ENCODE data around the gene LYPD8.

DNA sequence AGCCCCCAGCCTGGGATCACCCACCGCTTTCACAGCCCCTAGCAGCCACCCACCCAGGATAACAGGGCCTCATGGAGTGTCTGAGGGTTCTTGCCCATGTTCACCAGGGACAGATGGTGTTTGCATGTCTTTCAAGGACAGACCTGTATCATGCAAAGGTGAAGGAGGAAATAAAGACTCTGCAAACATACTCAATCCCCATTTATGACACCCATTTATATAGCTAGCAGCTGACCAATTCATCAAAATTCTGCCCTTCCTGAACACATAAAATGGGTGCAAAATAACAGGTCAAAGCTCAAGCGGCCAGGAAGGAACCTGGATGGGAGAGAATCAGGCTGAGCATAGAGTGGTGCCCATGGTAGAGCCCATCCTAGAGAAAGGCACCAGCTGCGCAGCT is 32.8 kb upstream of the LYPD8 start:
- TF ChIP-seq, protein P1, sequence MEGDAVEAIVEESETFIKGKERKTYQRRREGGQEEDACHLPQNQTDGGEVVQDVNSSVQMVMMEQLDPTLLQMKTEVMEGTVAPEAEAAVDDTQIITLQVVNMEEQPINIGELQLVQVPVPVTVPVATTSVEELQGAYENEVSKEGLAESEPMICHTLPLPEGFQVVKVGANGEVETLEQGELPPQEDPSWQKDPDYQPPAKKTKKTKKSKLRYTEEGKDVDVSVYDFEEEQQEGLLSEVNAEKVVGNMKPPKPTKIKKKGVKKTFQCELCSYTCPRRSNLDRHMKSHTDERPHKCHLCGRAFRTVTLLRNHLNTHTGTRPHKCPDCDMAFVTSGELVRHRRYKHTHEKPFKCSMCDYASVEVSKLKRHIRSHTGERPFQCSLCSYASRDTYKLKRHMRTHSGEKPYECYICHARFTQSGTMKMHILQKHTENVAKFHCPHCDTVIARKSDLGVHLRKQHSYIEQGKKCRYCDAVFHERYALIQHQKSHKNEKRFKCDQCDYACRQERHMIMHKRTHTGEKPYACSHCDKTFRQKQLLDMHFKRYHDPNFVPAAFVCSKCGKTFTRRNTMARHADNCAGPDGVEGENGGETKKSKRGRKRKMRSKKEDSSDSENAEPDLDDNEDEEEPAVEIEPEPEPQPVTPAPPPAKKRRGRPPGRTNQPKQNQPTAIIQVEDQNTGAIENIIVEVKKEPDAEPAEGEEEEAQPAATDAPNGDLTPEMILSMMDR (conservative IDR thresholded peaks at IDR 0.05) = no peak
- no peak for TF ChIP-seq ZFX (IDR thresholded peaks at IDR 0.05)

All from C4-2B (cell line).